ENCODE measurements around the gene IGFBP5. TPM values are rescaled to one million over a fixed set of nuclear protein-coding genes. Genes with fewer than 3 reads are reported as not detected.

IGFBP5 gene
- total RNA-seq, 4 donors from 2014 or later = 178 to 1,859 (median 1,369) TPM

GRCh38 chr2:216636551-216637450 lies 58.5 kb downstream of the IGFBP5 start:
- Histone ChIP-seq H3K27ac (peak overlapping the region in 1 of 4 donors; percentile 58), H3K9me3 (no peaks in the 10 kb centered on the region), H3K4me1 (peaks cover 0 to 49% (median 26%) of the 10 kb centered on the region in 4 donors), H3K4me3 (peak overlapping the region in 1 of 4 donors; percentile 59), H3K27me3 (peaks cover 0 to 60% of the 10 kb centered on the region in 2 donors), H3K36me3 (no peaks in the 10 kb centered on the region)
- TF ChIP-seq, protein P1, sequence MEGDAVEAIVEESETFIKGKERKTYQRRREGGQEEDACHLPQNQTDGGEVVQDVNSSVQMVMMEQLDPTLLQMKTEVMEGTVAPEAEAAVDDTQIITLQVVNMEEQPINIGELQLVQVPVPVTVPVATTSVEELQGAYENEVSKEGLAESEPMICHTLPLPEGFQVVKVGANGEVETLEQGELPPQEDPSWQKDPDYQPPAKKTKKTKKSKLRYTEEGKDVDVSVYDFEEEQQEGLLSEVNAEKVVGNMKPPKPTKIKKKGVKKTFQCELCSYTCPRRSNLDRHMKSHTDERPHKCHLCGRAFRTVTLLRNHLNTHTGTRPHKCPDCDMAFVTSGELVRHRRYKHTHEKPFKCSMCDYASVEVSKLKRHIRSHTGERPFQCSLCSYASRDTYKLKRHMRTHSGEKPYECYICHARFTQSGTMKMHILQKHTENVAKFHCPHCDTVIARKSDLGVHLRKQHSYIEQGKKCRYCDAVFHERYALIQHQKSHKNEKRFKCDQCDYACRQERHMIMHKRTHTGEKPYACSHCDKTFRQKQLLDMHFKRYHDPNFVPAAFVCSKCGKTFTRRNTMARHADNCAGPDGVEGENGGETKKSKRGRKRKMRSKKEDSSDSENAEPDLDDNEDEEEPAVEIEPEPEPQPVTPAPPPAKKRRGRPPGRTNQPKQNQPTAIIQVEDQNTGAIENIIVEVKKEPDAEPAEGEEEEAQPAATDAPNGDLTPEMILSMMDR (IDR thresholded peaks at IDR 0.05) = no peak
- TF ChIP-seq POLR2A (IDR thresholded peaks at IDR 0.05) (no peak), EP300 (IDR thresholded peaks at IDR 0.05) (no peak)
- peak in 1 of 2 donors; percentile 17 for DNase-seq (ENCODE audit: low spot score in 2 of 2)
- 28 to 31% methylated on average over 29 of the region's 29 CpGs for WGBS, 2 donors

DNA sequence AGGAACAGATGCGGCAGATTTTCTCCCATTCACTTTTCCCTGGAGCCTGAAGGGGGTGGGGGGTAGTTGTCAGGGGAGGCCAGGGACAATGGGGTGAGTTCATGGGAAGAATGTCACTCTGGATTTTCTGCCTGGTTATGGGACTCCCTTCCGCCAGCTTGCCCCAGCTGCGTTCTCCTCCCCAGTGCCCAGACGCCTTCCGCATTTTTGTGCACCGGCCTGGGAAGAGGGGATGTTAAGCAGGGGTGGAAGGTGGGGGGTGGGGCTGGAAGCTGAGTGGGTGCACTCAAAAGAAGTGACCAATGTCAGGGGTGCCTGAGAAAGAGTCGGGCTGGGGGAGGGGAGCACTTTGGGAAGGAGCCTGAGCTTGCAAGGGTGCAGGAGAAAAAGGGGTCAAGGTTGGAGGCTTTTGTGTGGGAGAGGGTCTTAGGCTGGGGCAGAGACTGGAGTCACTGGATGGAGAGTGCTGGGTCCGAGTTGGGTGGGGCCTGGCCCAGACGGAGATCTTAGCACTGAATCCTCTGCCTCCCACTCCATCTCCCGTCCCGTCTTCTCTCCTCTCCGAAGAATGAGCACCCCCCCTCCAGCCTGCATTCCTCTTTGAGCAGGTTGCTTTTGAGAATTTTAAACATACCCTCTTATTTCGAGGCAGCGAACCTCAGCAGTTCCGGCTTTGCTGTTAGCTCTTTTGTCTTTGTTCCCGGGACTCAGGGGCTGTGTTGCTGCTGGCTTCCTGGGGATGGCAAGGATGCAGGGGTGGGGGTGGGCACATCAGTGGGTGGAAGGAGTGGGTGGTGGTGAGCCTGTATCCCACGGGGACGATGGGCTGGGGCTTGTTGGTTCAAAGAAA lies 59.4 kb downstream of the IGFBP5 start:
- no peaks in the 10 kb centered on the region for H3K9me3 ChIP-seq
- peak overlapping the region in 2 of 4 donors; percentile 9 to 59 for H3K4me3 ChIP-seq
- WGBS, 2 donors = 37 to 38% methylated on average over 18 of the region's 18 CpGs
- H3K4me1 ChIP-seq = peaks cover 0 to 49% (median 26%) of the 10 kb centered on the region in 4 donors
- TF ChIP-seq POLR2A (IDR thresholded peaks at IDR 0.05) (no peak), EP300 (IDR thresholded peaks at IDR 0.05) (no peak)
- TF ChIP-seq, protein P1 (IDR thresholded peaks at IDR 0.05) = no peak
- DNase-seq (ENCODE audit: low spot score in 2 of 2) = no peak
- H3K36me3 ChIP-seq = no peaks in the 10 kb centered on the region
- H3K27ac ChIP-seq = peak overlapping the region in 2 of 4 donors; percentile 33 to 58
- H3K27me3 ChIP-seq = peaks cover 0 to 60% of the 10 kb centered on the region in 2 donors

DNA sequence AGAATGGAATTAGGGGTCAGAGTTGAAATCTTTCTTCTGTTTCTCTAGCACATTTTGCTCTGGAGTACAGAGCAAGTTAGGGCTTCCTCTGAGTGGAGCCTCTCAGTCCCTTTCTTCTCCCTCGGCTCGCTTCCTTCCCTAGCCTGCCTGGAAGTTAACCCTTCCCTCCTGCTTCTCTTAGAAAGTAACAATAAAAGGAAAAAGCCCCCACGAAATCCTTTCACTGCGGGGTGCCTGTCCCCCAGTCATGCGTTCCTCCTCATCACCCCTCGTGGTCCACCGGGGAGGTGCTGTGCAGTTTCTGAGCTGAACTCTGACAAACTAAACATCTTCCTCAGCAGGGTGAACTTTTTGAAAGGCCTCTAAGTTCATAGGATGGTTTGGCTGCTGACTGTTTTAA lies 60.2 kb downstream of the IGFBP5 start:
- Histone ChIP-seq H3K27ac (peak overlapping the region in 2 of 4 donors; percentile 33 to 58), H3K4me3 (peak overlapping the region in 2 of 4 donors; percentile 9 to 59), H3K9me3 (no peaks in the 10 kb centered on the region), H3K36me3 (no peaks in the 10 kb centered on the region), H3K27me3 (peaks cover 0 to 60% of the 10 kb centered on the region in 2 donors), H3K4me1 (peaks cover 0 to 49% (median 26%) of the 10 kb centered on the region in 4 donors)
- DNase-seq (ENCODE audit: low spot score in 2 of 2) = no peak
- TF ChIP-seq, protein P1 (IDR thresholded peaks at IDR 0.05) = no peak
- TF ChIP-seq EP300 (IDR thresholded peaks at IDR 0.05) = no peak
- TF ChIP-seq POLR2A (IDR thresholded peaks at IDR 0.05) = no peak
- 4 to 12% methylated on average over 7 of the region's 7 CpGs for WGBS, 2 donors

GRCh38 chr2:216634370-216635148 lies 60.8 kb downstream of the IGFBP5 start:
- no peak for DNase-seq (ENCODE audit: low spot score in 2 of 2)
- H3K27me3 ChIP-seq = peaks cover 0 to 60% of the 10 kb centered on the region in 2 donors

More at GRCh38 chr2:216634370-216635148, 60.8 kb downstream of the IGFBP5 start:
- TF ChIP-seq, protein P1 (IDR thresholded peaks at IDR 0.05) = no peak
- no peak for TF ChIP-seq POLR2A (IDR thresholded peaks at IDR 0.05)
- TF ChIP-seq EP300 (IDR thresholded peaks at IDR 0.05) = no peak
- 8 to 9% methylated on average over 23 of the region's 23 CpGs for WGBS, 2 donors
- Histone ChIP-seq H3K9me3 (no peaks in the 10 kb centered on the region), H3K4me1 (peaks cover 0 to 49% (median 26%) of the 10 kb centered on the region in 4 donors), H3K27ac (peak overlapping the region in 1 of 4 donors; percentile 58), H3K4me3 (peak overlapping the region; percentile 9 to 59 (median 38)), H3K36me3 (no peaks in the 10 kb centered on the region)

All from tibial nerve (tissue), 4 donors.